ENCODE results near the gene TENM4.

TENM4 gene

DNA sequence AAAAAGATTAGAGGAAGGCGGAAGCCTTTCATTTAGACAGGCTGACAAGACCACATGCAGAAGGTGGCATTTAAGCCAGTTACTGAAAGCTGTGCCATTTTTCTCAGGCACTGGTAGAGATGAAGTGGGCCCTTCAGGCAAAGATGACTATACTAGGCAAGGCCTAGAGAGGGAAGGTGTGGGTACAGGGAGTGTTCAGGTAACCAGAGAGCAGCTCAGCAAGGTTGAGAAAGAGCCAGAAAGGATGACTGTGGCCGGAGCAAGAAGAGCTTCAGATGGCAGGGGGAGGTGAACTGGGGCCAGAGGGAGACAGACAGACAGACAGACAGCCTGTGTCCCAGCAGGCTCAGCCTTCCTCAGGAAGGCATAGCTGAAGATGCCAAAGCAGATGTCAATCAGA is 778.0 kb downstream of the TENM4 start:
- no peak for DNase-seq

DNA sequence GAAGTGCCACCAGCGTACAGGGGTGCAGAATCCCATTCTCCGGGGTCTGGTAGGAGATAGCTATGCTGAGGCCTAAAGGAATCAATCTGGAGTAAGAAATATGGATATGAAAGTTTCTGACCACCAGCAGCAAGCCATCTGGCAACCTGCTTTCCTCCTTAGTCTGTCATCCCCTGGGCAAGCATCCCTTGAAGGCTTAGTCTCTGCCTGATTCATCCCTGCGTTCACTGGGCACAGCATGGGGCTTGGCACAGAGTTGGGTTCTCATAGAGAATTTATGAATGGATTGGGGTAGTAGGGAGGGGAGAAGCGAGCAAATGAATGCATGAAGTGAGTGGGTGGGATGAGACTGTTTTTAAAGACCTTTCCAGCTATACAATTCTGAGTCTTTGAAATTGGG is 780.4 kb downstream of the TENM4 start:
- DNase-seq = no peak

DNA sequence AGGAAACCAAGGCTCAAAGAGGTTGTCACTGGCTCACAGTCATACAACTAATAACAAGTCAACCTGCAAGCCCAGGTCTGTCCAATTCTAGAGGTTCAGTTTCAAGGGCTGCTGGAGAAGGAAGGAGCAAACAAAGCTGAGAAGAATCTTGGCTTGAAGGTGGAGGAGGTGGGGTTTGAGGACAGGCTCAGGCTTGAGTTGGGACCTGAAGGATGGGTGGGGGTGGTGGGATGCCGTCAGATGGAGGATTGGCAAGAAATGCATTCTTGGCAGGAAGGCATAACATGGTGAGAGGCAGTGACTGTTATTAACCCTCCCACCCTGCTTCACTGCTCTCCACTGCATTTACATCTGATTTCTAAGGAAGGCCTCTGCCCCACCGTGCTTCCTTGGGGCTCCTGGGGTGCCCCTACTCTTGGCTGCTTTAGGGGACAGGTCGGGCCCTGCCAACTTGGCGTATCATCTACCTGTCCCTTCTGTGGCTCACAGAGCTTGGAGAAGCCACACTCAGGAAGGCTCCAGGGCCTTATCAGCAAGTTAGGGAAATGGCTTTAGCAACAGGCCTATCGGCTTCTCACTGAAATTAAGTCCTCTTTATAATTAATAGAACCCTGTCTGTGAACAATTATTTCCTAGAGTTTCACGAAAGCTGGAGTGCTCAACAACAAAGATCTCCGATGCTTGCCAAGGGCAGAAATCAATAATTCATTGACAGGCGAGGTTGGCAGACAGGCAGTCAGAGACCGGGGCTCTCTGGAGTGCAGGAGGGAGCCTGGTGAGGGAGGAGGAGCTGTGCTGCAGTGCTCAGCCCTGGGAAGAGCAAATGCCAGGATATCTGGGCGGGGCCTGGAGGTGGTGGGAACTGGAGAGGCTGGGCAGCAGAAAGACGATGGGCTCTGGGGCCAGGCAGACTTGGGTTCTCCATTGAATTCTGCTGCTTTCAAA is 781.2 kb downstream of the TENM4 start:
- DNase-seq = no peak

DNA sequence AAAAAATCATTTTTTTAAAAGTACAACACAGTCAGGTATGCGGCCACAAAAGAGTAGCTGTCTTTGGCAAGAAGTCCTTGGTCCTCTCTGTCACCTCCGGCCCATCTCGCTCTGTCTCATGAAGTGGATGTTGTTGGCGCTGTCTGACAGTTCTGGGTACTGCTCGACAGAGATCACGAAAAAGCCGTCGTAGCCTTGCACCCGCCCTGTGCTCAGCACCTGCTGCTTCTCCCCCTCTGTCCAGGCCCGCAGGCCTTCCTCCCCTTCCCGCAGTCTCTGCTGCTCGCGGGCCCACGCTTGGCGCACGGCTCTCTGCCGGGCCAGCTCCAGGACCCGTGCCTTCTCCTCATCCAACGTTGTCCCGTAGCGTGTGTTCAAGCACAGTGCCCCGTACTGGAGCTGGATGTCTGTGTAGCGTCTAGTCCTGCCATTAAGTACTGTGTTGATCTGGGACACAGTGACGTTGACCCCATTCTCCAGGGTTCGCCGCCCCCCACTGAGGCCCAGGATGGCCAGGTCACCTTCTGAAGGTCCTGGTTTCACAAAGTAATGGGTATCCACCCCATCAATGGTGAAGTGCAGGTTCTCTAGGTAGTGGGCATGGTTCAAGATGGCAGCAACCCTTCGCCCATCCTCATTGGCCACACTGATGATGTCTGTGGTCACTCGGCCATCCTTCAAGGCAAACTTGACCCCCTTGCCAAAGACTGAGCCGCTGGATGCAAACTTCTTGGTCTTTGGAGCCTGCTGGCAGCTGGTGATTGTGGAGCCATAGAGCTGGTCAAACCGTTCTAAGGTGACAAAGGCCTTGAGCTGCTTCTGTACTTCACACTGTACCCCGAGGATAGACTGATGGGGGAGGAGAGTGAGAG is 782.6 kb downstream of the TENM4 start:
- no peak for DNase-seq

DNA sequence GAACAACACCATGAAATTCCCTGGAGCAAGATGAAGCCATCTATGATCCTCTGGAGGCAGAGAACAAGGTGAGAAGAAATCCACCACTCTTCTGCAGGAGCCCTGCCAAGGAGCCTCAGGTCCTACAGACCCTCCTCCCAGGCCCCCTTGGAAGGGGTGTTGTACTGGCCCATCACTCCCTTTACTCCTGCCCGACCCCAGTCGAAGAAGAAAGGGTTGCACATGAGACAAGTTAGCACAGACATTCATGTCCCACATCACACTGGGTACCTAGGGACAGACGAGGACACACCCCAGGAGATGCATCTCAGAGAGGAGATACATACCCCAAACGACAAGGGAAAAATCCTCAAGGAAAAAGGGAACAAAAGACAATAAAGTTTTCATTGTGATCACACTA is 783.4 kb downstream of the TENM4 start:
- no peak for DNase-seq

DNA sequence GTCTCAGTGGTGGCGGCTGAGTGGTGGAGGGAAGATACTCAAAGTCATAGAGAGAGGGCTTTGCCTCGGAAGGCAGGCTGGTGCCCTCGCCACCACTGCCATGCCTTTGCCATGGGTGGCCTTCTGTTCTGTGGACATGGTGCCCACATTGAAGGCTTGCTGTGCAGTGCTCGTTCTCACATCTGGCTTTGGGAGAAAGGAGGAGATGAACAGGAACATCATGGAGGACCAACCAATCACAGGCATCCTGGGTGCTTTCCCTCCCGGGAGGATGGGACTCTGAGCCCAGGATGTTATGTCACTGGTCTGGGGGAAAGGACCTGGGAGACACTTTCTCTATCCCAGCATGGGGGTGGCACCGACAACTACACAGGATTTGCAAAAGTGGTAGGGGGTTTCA is 783.8 kb downstream of the TENM4 start:
- no peak for DNase-seq

DNA sequence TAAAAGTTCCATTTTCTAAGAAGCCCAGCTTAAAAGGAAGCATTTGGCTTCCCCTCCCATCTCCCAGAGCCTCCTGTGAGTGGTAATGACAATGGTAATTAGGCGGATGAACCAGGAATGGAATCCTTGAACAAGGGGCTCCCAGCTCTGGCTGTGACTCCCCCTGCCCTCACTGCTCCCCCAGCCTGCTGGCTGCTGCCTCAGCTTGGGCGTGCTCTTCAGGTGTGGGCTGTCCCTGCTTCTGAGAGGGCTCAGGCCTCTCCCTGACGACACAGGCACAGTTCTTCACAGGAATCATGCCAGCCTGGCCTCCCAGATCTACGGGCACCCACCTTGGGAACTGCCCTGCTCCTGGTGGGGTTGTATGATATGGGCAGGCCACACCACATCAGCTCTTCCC is 784.5 kb downstream of the TENM4 start:
- DNase-seq = no peak

DNA sequence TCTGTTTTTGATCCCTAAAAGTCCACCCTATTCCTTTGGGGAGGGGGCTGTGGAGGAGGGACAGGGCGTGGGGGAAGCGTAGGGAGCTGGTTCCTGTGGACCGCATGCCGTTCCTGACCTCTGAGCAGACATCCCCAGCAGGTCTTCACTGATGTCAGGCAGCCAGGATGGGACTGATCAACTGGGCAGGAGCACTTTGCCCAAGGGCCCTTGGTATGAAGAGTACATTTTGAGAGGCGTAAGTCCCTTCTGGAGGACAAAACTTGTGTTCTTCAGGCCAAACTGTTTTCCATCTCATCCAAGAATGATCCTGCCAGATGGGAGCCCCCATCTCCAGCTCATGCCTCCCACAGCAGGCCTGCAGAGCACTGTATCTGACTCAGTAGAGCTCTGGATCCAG is 785.3 kb downstream of the TENM4 start:
- DNase-seq = no peak

DNA sequence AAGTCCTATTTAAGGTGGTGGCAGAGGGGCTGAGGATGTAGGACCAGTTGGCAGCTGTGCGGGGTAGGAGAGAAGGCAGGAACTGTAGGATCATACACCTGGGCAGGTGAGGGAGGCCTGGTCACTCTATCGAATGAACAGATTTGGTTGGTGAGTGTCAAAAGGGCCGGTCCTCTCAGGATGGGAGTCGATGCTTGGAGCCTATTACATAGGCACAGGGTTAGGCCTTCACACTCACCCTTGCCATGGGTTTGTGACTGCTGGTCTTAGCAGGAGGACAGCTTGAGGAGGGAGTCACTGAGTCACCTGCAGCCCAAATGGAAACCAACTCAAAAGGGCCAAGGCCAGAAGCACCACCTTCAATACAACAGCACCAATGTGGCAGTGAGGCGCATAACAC is 786.0 kb downstream of the TENM4 start:
- no peak for DNase-seq

DNA sequence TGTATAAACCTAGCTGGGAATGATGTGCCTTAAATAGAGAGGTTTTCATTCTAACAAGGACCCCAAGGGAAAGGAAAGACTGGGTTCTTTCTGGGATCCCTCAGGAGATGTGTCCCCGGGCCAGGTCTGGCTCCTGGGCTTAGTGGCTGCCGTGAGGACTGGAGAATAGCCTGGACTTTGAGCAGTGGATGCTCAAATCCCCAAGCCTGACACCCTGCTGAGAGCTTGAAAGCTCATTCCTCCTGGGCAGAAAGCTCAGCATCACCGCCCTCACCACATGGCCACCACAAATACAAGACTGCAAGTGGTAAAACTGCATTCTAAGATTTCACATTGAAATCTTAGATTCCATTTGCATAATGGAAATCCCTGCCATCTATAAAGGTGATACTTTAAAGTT is 786.8 kb downstream of the TENM4 start:
- no peak for DNase-seq

DNA sequence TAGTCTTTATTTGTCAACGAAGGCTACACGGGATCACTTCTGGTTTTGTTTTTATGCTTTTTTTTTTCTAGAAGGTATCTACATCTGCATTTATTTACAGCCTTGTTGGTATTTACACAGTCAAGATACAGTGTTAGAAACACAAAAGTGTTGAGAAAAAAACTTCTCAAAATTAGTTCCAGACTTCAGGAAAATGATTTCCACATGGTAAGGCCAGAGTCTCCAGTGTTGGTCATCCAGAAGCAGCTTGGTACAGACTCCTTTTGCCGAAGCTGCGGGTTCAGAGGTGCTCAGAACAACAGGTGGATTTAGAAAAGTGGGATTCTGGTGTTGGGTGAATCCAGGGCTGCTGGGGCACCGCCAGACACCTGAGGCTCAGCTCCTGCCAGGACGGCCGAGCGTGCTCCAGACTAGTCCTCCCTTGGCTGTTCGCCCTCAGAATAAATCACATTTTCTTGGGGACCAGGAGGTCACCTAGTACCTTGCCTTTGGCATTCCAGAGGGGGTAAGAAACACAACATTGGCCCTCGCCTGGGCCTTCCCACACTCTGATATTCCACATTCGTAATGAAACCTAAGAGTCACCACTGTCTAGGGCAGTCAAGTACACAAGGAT is 787.4 kb downstream of the TENM4 start:
- DNase-seq = no peak

DNA sequence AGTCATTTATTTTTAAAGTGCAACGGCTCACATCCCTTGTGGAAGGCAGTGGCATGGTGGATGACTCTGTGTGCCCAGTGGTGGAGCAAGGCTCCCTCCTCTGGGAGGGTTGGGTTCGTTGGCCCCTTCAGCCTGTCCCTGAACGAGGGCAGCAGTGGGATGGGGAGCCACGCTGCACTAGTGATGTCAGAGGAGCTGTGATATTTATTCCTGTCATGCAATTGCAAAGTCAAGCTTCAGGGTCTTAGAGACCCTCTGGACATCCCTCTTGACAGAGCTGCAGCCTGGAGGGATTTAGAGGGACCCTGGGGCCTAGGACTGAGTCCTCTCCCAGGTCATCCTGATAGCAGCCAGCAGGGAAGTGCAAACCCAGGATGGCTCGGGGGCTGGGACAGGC is 788.0 kb downstream of the TENM4 start:
- DNase-seq = no peak

DNA sequence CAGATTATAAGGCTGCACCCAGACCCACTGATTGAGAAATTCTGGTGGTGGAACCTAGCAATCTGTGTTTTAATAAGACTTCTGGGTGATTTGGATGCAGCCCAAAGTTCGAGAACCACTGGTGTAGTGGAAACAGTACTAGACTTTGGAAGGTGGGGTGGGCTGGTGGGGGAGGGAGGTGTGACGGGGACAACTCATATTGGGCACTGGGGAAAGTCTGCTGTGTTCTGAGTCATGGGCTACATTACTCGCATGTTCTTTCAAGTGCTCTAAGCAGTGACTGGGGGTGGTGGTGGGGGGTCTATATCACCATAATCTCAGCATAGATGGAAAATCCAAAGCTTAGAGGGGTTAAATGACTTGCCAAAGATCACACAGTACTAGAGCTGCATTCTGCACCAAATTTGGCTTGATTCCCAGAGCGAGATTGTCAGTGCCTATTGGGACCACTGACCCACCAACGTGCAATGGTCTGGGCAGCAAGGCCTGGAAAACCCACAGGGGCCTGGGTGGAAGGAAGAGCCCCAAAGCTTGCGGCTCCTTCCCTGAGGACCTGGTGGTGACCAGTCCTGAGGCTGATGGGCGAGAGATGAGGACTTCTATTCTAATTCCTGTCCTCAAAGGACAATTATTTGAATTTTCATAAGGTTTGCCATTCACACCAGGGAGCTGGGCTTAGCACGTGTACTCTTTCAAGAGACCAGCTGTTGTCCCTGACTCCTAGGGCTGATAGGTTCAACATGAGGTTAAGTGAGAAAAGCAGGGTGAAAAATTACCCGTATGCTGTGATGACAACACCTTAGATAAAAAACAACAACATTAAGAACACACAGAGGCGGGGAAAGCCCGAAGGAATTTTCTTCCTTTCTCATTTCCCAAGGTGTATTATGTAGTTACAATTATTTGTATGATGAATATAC is 788.6 kb downstream of the TENM4 start:
- no peak for DNase-seq

DNA sequence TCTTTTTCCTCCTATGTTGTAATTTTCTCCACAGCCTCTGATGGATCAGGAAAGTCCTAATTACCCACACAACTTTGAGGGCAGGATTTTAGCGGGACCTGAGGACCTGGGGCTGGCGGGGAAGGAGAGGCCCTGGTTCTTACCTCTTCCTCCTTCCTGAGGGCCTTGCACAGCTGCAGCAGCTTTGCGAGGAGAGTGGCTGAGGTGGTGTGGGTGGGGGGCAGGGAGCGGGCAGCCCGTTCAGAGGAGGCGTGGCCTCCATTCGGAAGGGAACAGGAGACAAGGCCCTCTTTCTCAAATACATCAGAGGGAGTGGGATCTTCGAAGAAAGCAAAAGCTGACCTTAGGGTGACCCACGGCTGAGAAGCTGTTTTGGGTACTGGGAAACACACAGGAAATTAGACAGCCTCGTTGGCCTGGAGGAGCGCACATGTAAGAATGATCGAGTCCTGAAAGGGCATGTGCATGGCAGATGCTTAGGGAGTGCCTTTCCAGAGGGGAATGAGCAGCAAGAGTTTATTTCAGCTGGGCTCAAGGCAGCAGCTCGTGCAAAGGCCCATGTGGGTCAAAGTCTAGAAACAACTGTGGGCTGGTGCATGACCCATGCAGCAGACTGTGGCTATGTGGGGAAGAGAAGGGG is 789.6 kb downstream of the TENM4 start:
- DNase-seq = no peak

DNA sequence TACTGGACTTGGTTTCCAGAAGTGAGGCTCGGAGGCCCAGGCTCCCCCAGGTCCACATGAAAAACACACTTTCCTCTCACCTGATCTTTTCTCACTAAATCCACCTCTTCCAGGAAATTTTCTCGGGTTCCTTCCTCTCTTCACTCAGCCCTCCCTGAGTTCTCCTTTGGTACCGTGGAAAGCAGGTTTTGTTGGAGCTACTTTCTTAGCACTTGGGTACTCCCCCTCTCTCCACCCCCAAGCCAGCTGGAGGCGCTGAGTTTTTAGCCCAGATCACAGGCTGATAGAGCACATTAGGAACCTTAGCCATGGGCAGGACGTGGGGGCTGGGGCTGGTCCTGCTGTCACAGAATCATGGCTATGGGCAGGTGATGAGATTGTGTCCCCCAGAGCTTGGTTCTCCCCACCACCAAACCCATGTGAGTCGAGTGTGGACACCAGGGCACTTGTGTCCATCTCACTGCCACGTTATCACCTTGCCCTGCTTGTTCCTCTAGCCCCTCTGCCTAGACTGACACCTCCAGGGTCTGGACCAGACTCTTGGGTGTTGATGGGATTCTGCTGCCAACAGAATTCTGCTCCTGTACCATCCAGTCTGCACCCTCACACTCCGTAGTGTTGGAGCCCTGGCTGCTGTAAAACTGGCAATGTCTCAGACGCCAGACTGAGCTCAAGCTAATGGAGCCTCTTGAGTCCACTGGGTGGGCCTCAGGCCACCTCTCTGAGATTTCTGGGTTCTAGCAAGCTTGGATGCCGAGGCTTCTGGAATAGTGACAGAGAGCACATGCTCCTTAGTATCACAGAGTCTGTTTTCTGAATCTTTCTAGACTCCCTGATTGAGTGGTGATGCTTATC is 791.2 kb downstream of the TENM4 start:
- no peak for DNase-seq

DNA sequence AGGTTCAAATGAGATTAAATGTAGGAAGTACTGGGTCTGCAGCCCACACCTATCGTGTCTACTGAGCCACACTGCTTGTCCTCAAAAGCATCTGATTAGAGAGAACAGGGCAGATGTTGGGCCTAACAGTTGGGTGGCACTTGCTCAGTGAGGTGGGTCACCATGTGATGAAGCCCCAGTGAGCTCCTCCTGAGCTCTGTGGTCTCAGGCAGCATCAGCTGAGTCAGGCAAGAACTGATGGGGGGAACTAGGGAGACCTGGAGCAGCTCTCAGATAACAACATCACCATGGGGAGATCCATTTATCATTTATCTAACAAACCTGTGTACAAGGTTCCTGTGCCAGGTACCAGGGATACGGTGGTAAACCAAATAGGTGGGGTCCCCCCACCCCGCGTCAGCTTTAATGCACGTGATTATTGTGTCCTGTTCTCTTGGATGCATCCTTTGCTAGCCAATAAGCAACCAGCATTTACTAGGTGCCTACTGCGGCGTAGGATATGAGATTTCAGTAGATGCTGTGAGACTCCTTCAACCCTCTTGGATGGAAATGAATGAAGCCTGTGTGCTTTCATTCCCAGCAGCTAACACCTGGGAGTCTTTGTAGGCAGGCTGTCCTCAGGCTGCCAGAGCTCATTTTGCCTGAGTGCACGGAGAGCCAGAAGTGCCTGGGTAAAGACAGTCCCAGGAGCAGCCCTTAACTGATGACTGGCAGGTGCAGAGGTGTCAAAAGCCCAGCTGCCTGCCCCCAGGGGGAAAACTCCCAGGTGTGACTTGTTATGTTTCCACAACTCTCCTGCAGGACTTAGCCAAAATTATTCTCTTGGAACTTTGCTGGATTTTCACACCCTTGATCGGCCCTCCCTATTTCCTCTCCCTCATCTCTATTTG is 792.6 kb downstream of the TENM4 start:
- no peak for DNase-seq

DNA sequence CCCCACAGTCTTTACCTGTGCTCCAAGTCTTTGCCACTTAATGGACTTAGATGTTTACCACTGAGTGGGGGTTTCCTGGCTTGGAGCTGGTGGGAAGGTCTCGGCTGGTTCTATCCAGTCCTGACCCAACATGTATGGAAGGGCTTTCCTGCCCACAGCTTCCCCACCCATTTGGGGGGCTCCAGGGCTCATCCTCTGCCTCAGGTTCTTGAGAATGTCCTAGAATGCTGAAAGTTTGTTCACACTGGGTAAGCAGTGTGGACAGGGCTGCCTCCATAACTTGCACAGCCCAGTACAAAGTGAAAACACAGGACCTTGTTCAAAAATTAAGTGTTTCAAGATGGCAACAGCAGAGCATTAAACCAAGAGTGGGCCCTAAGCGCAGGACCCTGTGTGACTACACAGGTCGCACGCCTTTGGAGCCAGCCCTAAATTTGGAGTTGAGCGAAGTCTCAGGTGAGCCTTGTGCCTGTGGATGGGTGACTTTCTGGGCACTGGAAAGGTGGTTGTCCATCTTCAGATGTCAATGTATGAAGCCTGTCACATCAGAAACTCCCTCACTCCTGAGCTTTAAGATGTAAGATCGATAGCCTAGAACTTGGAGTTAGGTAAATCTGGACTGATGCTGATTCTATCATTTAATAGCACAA is 793.4 kb downstream of the TENM4 start:
- DNase-seq = no peak

DNA sequence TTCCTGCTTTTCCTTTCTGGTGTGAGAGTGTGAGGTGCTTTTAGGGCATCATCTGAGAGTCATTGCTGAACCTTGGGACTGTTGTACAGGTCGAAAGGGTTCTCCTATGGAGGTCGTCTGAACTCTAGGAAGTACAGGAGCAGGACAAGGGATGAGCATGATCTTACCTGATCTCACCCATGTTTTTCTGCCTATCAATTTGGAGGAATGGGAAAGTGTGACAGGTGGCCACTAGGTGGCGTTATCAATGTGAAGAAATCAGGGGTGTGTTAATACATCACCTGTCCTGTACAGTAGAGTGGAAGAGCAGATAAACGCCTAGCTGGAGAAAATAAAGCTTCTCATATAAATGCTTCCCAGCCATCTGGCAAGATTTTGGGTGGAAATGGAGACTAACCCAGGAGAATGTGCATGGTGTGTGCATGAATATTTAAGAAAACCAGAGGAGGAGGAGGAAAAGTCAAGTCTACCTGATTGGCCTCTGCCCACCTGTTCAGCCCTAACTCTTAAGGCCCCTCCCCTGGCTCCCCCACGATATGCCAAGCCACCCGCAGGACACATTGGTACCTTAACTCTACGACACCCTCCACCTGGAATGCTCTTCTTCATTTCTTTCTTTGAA is 794.2 kb downstream of the TENM4 start:
- no peak for DNase-seq
